K562 (cell line): ENCODE data around the gene PPP1R10. TPM values are rescaled to one million over a fixed set of nuclear protein-coding genes. Genes with fewer than 3 reads are reported as not detected.
A peak's percentile ranks its signal among the peaks of the same experiment; 100 is the strongest.

ENCODE experiments used
- ARID1B ChIP-seq: fragments of 450-650 bp; IDR thresholded peaks from 2 replicates; pipeline ENCODE4 v1.6.1; 2016; ENCODE audit warnings: antibody characterized with exemption, mild to moderate bottlenecking, inconsistent platforms
- BDP1 ChIP-seq: IDR thresholded peaks from 3 replicates; pipeline ENCODE4 v1.6.1; 2011; ENCODE audit not compliant: insufficient read length, insufficient read depth
- CBX2 ChIP-seq: fragments of 200-600 bp; sonication (generic); IDR thresholded peaks from one replicate; pipeline ENCODE4 v1.6.1; 2012; ENCODE audit warnings: mild to moderate bottlenecking, low read length, inconsistent platforms; ENCODE audit not compliant: insufficient read depth, poor library complexity, severe bottlenecking
- CHD1 ChIP-seq: fragments of 200-600 bp; sonication (generic); IDR thresholded peaks from one replicate; pipeline ENCODE4 v1.6.1; 2012; ENCODE audit warnings: mild to moderate bottlenecking, moderate library complexity, low read length, inconsistent platforms
- ETV6 ChIP-seq, 3 experiments: fragments of 150-350 bp in 1 of 3; sonication (generic) in 1 of 3; formaldehyde crosslinking in 1 of 3; IDR thresholded peaks; 2 replicates each; pipeline versions ENCODE4 v1.6.1 to v1.8.0; 2014 to 2022; ENCODE audit warnings: borderline replicate concordance in 2 of 3, low read depth in 2 of 3, antibody characterized with exemption in 1 of 3, low read length in 1 of 3, mild to moderate bottlenecking in 1 of 3, missing genetic modification reagents in 1 of 3
- HDAC1 ChIP-seq, 2 experiments: fragments of 450-650 bp; IDR thresholded peaks; 2 replicates each; pipeline ENCODE4 v1.6.1; 2016 to 2017; ENCODE audit warnings: inconsistent platforms in 1 of 2, mild to moderate bottlenecking in 1 of 2, moderate library complexity in 1 of 2
- KDM1A ChIP-seq, 2 experiments: fragments of 450-650 bp; IDR thresholded peaks; 2 replicates each; pipeline ENCODE4 v1.6.1; 2016; ENCODE audit warnings: mild to moderate bottlenecking in 2 of 2
- KDM2B ChIP-seq: fragments of 250-450 bp; sonication (Bioruptor Pico); IDR thresholded peaks from 2 replicates; pipeline ENCODE4 v1.8.0; 2021; ENCODE audit warnings: mild to moderate bottlenecking, moderate library complexity
- MEIS2 ChIP-seq: fragments of 450-650 bp; IDR thresholded peaks from 2 replicates; pipeline ENCODE4 v1.6.1; 2014; ENCODE audit warnings: mild to moderate bottlenecking; ENCODE audit not compliant: partially characterized antibody
- NCOA2 ChIP-seq, 2 experiments: fragments of 450-650 bp; IDR thresholded peaks; 2 replicates each; pipeline ENCODE4 v1.6.1; 2018; ENCODE audit warnings: mild to moderate bottlenecking in 2 of 2, moderate library complexity in 1 of 2; ENCODE audit not compliant: partially characterized antibody in 2 of 2
- PHB2 ChIP-seq: fragments of 450-650 bp; IDR thresholded peaks from 2 replicates; pipeline ENCODE4 v1.6.1; 2017; ENCODE audit warnings: low read depth
- PHF21A ChIP-seq: fragments of 450-650 bp; IDR thresholded peaks from 2 replicates; pipeline ENCODE4 v1.6.1; 2017; ENCODE audit warnings: low read depth, borderline replicate concordance
- POLR3A ChIP-seq: IDR thresholded peaks from 2 replicates; pipeline ENCODE4 v1.6.1; 2011; ENCODE audit warnings: borderline replicate concordance, mild to moderate bottlenecking, moderate library complexity; ENCODE audit not compliant: insufficient read length, insufficient read depth; ENCODE audit errors: extremely low read depth
- SIN3B ChIP-seq: fragments of 450-650 bp; IDR thresholded peaks from 2 replicates; pipeline ENCODE4 v1.6.1; 2017; ENCODE audit warnings: low read depth, mild to moderate bottlenecking, moderate library complexity
- SMARCA4 ChIP-seq: fragments of 450-650 bp; IDR thresholded peaks from 2 replicates; pipeline ENCODE4 v1.6.1; 2016
- SMARCE1 ChIP-seq: fragments of 450-650 bp; IDR thresholded peaks from 2 replicates; pipeline ENCODE4 v1.7.1; 2016; ENCODE audit warnings: mild to moderate bottlenecking
- TEAD4 ChIP-seq, 2 experiments: sonication (generic) in 1 of 2; formaldehyde crosslinking in 1 of 2; IDR thresholded peaks; 2 replicates each; pipeline versions ENCODE4 v1.6.1 to v1.8.0; 2012 to 2022; ENCODE audit warnings: borderline replicate concordance in 1 of 2, inconsistent platforms in 1 of 2, low read length in 1 of 2, mild to moderate bottlenecking in 1 of 2, missing genetic modification reagents in 1 of 2
- ZNF239 ChIP-seq: fragments of 250-450 bp; sonication (Bioruptor Pico); IDR thresholded peaks from 2 replicates; pipeline ENCODE4 v1.4.0; 2020; ENCODE audit warnings: mild to moderate bottlenecking
- polyA plus RNA-seq, 8 experiments: library from polyadenylated mRNA; depleted of rRNA in 4 of 8; stranded (reverse) in 5 of 8; unstranded in 3 of 8; fragments of >200 nt; fragmentation: Nextera tagmentation in 2 of 8; fragmentation: Illumina TruSeq in 1 of 8; extraction: Ambion mirVana in 2 of 8; extraction: Trizol in 1 of 8; gene quantifications; 2 replicates each; pipeline versions ENCODE4 v1.2.1 to v1.2.3, GENCODE V29; 2011 to 2014; ENCODE audit warnings: inconsistent platforms in 1 of 8, missing spikeins in 1 of 8
- total RNA-seq, 7 experiments: library from RNA; depleted of rRNA in 6 of 7; stranded (reverse); fragments of >200 nt in 6 of 7; fragmentation: Illumina TruSeq in 2 of 7; extraction: Trizol in 2 of 7; gene quantifications; 2 replicates each; pipeline versions ENCODE4 v1.2.1 to v1.2.3, GENCODE V29; 2011 to 2021; ENCODE audit warnings: low replicate concordance in 1 of 7
- TF ChIP-seq, protein P1 (sequence below): fragments of 250-450 bp; sonication (Bioruptor Pico); IDR thresholded peaks from 2 replicates; pipeline ENCODE4 v1.4.0; 2020; ENCODE audit warnings: mild to moderate bottlenecking, moderate library complexity
- TF ChIP-seq, protein P2 (sequence below): fragments of 450-650 bp; IDR thresholded peaks from one replicate; pipeline ENCODE4 v1.6.1; 2018; ENCODE audit warnings: mild to moderate bottlenecking, moderate library complexity; ENCODE audit not compliant: partially characterized antibody

PPP1R10 gene
- total and polyA plus RNA-seq, 9 of the 15 experiments (the other 6 are each of a cell fraction or from before 2014, with no cell fraction given): 14.1 to 65.5 (median 32.6) TPM

DNA sequence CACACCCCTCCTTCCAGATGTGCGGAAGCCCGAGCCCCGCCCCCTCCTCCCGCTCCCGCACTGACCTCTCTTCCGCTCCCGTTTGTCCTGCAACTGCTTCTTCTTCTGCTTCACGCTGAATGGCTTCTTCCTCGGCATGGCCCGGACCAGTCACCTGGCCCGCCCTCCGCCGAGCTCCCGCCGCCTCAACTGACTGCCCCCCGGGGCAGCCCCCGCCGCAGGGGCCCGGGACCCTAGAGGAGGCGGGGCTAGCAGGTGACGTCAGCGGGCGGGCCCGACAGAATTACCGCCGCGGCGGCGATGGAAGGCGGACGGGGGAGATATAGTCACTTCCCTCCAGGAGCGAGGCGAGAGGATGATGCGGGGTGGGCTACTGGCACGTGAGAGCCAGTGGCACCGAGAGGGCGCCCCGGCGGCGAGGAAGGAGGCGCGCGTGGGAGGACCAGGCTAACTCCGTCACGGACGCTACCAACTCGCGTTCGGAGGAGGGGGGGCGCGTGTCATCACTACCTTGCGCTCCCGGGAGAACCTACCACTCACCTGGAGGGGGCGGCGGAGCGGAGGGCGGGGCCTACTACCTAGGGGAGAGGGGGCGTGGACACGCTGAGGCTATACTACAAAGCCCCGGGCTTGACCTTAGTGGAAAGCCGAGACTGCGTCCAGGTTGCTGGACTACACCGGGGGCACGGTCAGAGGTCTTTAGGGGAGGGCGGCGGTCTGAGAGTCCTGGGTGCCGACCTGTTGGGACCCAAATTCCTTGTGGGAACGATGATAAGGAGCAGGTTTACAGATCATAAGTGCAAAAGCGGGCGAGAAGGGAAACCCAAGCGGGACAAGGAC is 60.8 kb downstream of the PPP1R10 start, which contains the start of gene GNL1 (continued):
- TF ChIP-seq, protein P1, sequence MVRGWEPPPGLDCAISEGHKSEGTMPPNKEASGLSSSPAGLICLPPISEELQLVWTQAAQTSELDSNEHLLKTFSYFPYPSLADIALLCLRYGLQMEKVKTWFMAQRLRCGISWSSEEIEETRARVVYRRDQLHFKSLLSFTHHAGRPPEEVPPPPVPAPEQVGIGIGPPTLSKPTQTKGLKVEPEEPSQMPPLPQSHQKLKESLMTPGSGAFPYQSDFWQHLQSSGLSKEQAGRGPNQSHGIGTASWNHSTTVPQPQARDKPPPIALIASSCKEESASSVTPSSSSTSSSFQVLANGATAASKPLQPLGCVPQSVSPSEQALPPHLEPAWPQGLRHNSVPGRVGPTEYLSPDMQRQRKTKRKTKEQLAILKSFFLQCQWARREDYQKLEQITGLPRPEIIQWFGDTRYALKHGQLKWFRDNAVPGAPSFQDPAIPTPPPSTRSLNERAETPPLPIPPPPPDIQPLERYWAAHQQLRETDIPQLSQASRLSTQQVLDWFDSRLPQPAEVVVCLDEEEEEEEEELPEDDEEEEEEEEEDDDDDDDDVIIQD: no peak
- TF ChIP-seq PHB2 (peak; percentile 9; the same call in 1 of the 2 replicates), TEAD4 (IDR thresholded peaks at IDR 0.05; ENCODE audit: low read length) (no peak; the same call in none of the 2 replicates), TEAD4 (CRISPR knock-in tag; IDR thresholded peaks at IDR 0.05; ENCODE audit: borderline replicate concordance) (0 out of 2 replicates have a peak, but pooled peaks have one; percentile 50), MEIS2 (peak; percentile 73), SMARCA4 (peak; percentile 56; the same call in 1 of the 2 replicates), POLR3A (no peak), BDP1 (no peak), ZNF239 (no peak), SMARCE1 (peak; percentile 0; the same call in 1 of the 2 replicates), SIN3B (peak; percentile 55; the same call in 1 of the 2 replicates), ARID1B (peak; percentile 63; the same call in 1 of the 2 replicates), KDM2B (no peak), HDAC1 (IDR thresholded peaks at IDR 0.05) (peak in 1 of 2 experiments; percentile 90; a peak in 2 of 4 replicates), CHD1 (no peak), PHF21A (0 out of 2 replicates have a peak, but pooled peaks have one; percentile 19), CBX2 (no peak), KDM1A (IDR thresholded peaks at IDR 0.05) (peak in 1 of 2 experiments; percentile 76; a peak in 2 of 4 replicates), ETV6 (IDR thresholded peaks at IDR 0.05; ENCODE audit: borderline replicate concordance in 1 of 2, low read depth in 2 of 2, low read length in 1 of 2) (peak in 1 of 2 experiments; percentile 36; a peak in 1 of 4 replicates), ETV6 (CRISPR knock-in tag; IDR thresholded peaks at IDR 0.05; ENCODE audit: borderline replicate concordance) (no peak), NCOA2 (IDR thresholded peaks at IDR 0.05; ENCODE audit: partially characterized antibody in 2 of 2) (no peak)
- TF ChIP-seq, protein P2, sequence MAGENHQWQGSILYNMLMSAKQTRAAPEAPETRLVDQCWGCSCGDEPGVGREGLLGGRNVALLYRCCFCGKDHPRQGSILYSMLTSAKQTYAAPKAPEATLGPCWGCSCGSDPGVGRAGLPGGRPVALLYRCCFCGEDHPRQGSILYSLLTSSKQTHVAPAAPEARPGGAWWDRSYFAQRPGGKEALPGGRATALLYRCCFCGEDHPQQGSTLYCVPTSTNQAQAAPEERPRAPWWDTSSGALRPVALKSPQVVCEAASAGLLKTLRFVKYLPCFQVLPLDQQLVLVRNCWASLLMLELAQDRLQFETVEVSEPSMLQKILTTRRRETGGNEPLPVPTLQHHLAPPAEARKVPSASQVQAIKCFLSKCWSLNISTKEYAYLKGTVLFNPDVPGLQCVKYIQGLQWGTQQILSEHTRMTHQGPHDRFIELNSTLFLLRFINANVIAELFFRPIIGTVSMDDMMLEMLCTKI: no peak
- TF ChIP-seq, all 486 proteins: peak for 165
